Suprapubic skin (tissue), 4 donors: ENCODE data around the gene PARD6G. TPM values are rescaled to one million over a fixed set of nuclear protein-coding genes. Genes with fewer than 3 reads are reported as not detected.
"Not testable (repeated sequence)": the region's sequence is repeated elsewhere in the genome, so short reads cannot be mapped to it uniquely, and the experiment has no call there.

Source experiments
- DNase-seq, 2 donors: peaks; one replicate each; pipeline ENCODE4 v3.0.0-alpha.2; 2019; ENCODE audit warnings: low spot score in 2 of 2
- H3K27ac ChIP-seq: fragments of 200-600 bp; sonication (generic); one replicate; pipeline ENCODE4 v1.5.1; 2019
- H3K27me3 ChIP-seq: fragments of 200-600 bp; sonication (generic); one replicate; pipeline ENCODE4 v1.5.1; 2019
- H3K36me3 ChIP-seq: fragments of 200-600 bp; sonication (generic); one replicate; pipeline ENCODE4 v1.5.1; 2019
- H3K4me1 ChIP-seq: fragments of 200-600 bp; sonication (generic); one replicate; pipeline ENCODE4 v1.5.1; 2019
- H3K4me3 ChIP-seq: fragments of 200-600 bp; sonication (generic); one replicate; pipeline ENCODE4 v1.5.1; 2019; ENCODE audit warnings: mild to moderate bottlenecking
- H3K9me3 ChIP-seq: fragments of 200-600 bp; sonication (generic); one replicate; pipeline ENCODE4 v1.5.1; 2019
- CTCF ChIP-seq, 2 donors: fragments of 200-600 bp in 1 of 2; fragments of 450-650 bp in 1 of 2; sonication (generic) in 1 of 2; IDR thresholded peaks; one replicate each; pipeline ENCODE4 v1.5.1; 2016 to 2019; ENCODE audit warnings: antibody characterized with exemption in 2 of 2, mild to moderate bottlenecking in 1 of 2, moderate library complexity in 1 of 2
- EP300 ChIP-seq: sonication (generic); formaldehyde crosslinking; IDR thresholded peaks from one replicate; pipeline ENCODE4 v1.6.1; 2017; ENCODE audit warnings: antibody characterized with exemption
- POLR2A ChIP-seq, 2 donors: fragments of 450-650 bp; IDR thresholded peaks; one replicate each; pipeline ENCODE4 v1.6.1; 2017; ENCODE audit warnings: antibody characterized with exemption in 2 of 2, mild to moderate bottlenecking in 2 of 2, moderate library complexity in 2 of 2
- POLR2AphosphoS5 ChIP-seq, 3 donors: sonication (generic); formaldehyde crosslinking; IDR thresholded peaks; one replicate each; pipeline ENCODE4 v1.6.1; 2017; ENCODE audit warnings: antibody characterized with exemption in 3 of 3
- WGBS: methylation state at CpG from one replicate; pipeline ENCODE4 v1.1.5; 2018; 5-methylcytosine and 5-hydroxymethylcytosine counted together
- total RNA-seq, 4 donors: library from RNA; depleted of rRNA; stranded (reverse); fragments of >200 nt; gene quantifications; one replicate each; pipeline ENCODE4 v1.1.0, GENCODE V29; 2016

PARD6G gene
- total RNA-seq, 4 donors from 2014 or later = 47.5 to 97.6 (median 82.2) TPM

- Histone ChIP-seq H3K4me1 (peaks cover 25% of the 10 kb centered on the region), H3K36me3 (no peaks in the 10 kb centered on the region), H3K27ac (no peak overlapping the region), H3K9me3 (no peaks in the 10 kb centered on the region), H3K4me3 (no peak overlapping the region), H3K27me3 (no peaks in the 10 kb centered on the region)
- 55% methylated on average over 12 of the region's 12 CpGs for WGBS
- TF ChIP-seq CTCF (IDR thresholded peaks at IDR 0.05) (no peak), POLR2AphosphoS5 (IDR thresholded peaks at IDR 0.05) (no peak), EP300 (no peak), POLR2A (IDR thresholded peaks at IDR 0.05) (no peak)
- peak in 1 of 2 donors; percentile 77 for DNase-seq
These were observed 8.6 kb downstream of the PARD6G start for GRCh38 chr18:80238651-80239260.

- H3K36me3 ChIP-seq, H3K27ac ChIP-seq, DNase-seq, H3K27me3 ChIP-seq, H3K4me3 ChIP-seq, H3K9me3 ChIP-seq: not testable (repeated sequence)
- H3K4me1 ChIP-seq = peaks cover 34% of the 10 kb centered on the region
These were observed 9.8 kb downstream of the PARD6G start for GRCh38 chr18:80237519-80237918.

- Histone ChIP-seq H3K4me3 (no peak overlapping the region), H3K27ac (no peak overlapping the region), H3K27me3 (no peaks in the 10 kb centered on the region), H3K4me1 (peaks cover 42% of the 10 kb centered on the region), H3K36me3 (no peaks in the 10 kb centered on the region), H3K9me3 (no peaks in the 10 kb centered on the region)
- TF ChIP-seq POLR2A (IDR thresholded peaks at IDR 0.05) = no peak
- no peak for TF ChIP-seq EP300
- no peak for TF ChIP-seq CTCF (IDR thresholded peaks at IDR 0.05)
- no peak for TF ChIP-seq POLR2AphosphoS5 (IDR thresholded peaks at IDR 0.05)
- no peak for DNase-seq
- 73% methylated on average over 2 of the region's 2 CpGs for WGBS
These were observed 12.9 kb downstream of the PARD6G start for GRCh38 chr18:80234398-80234797.

- Histone ChIP-seq H3K27me3 (no peaks in the 10 kb centered on the region), H3K4me1 (peaks cover 44% of the 10 kb centered on the region), H3K27ac (no peak overlapping the region), H3K36me3 (no peaks in the 10 kb centered on the region), H3K9me3 (no peaks in the 10 kb centered on the region), H3K4me3 (no peak overlapping the region)
- 48% methylated on average over 8 of the region's 8 CpGs for WGBS
- TF ChIP-seq POLR2A (IDR thresholded peaks at IDR 0.05) (no peak), CTCF (IDR thresholded peaks at IDR 0.05) (no peak), POLR2AphosphoS5 (IDR thresholded peaks at IDR 0.05) (no peak), EP300 (no peak)
- no peak for DNase-seq
These were observed 13.4 kb downstream of the PARD6G start for GRCh38 chr18:80233899-80234298.

GRCh38 chr18:80233201-80233835, 14.0 kb downstream of the PARD6G start:
- no peak overlapping the region for H3K27ac ChIP-seq
- DNase-seq = no peak
- H3K27me3 ChIP-seq = no peaks in the 10 kb centered on the region
- H3K9me3 ChIP-seq = no peaks in the 10 kb centered on the region
- H3K4me1 ChIP-seq = peaks cover 47% of the 10 kb centered on the region
- WGBS = 76% methylated on average over 2 of the region's 7 CpGs
- no peak overlapping the region for H3K4me3 ChIP-seq
- no peaks in the 10 kb centered on the region for H3K36me3 ChIP-seq
- TF ChIP-seq POLR2A (IDR thresholded peaks at IDR 0.05) (no peak), EP300 (no peak), POLR2AphosphoS5 (IDR thresholded peaks at IDR 0.05) (no peak), CTCF (IDR thresholded peaks at IDR 0.05) (no peak)

GRCh38 chr18:80232710-80233109, 14.6 kb downstream of the PARD6G start:
- no peak for TF ChIP-seq EP300
- no peak for TF ChIP-seq POLR2AphosphoS5 (IDR thresholded peaks at IDR 0.05)
- no peak for TF ChIP-seq POLR2A (IDR thresholded peaks at IDR 0.05)
- TF ChIP-seq CTCF (IDR thresholded peaks at IDR 0.05) = no peak
- Histone ChIP-seq H3K27me3 (no peaks in the 10 kb centered on the region), H3K4me1 (peaks cover 47% of the 10 kb centered on the region), H3K27ac (no peak overlapping the region), H3K36me3 (no peaks in the 10 kb centered on the region), H3K9me3 (no peaks in the 10 kb centered on the region), H3K4me3 (no peak overlapping the region)
- DNase-seq = no peak
- 88% methylated on average over 4 of the region's 4 CpGs for WGBS
